SU-DHL-6 (cell line): ENCODE measurements around the gene DCTPP1.

Source experiments
- H2AFZ ChIP-seq: fragments of 200-600 bp; sonication (generic); 2 replicates; pipeline ENCODE4 v1.6.1; 2014; ENCODE audit warnings: low read depth, mild to moderate bottlenecking, moderate library complexity, mixed read lengths, antibody characterized with exemption, low read length; ENCODE audit not compliant: severe bottlenecking
- H3F3A ChIP-seq: fragments of 200-600 bp; shearing (Covaris generic); 2 replicates; pipeline ENCODE4 v1.6.0; 2016; ENCODE audit warnings: antibody characterized with exemption, mild to moderate bottlenecking; ENCODE audit not compliant: insufficient read depth
- H3K27ac ChIP-seq: fragments of 200-600 bp; sonication (generic); 2 replicates; pipeline ENCODE4 v1.5.1; 2016; ENCODE audit warnings: low read depth, mild to moderate bottlenecking, low read length, moderate library complexity, mixed read lengths
- H3K27me3 ChIP-seq: fragments of 200-600 bp; sonication (generic), shearing (Covaris generic); 2 replicates; pipeline ENCODE4 v1.6.0; 2014; ENCODE audit warnings: mild to moderate bottlenecking, low read length
- H3K36me3 ChIP-seq: fragments of 200-600 bp; sonication (generic); 2 replicates; pipeline ENCODE4 v1.6.1; 2014; ENCODE audit warnings: mild to moderate bottlenecking, low read length, mixed read lengths
- H3K4me2 ChIP-seq: fragments of 300-600, 200-600 bp; shearing (Covaris generic), sonication (generic); 2 replicates; pipeline ENCODE4 v1.6.0; 2014; ENCODE audit warnings: low read length, low read depth, mild to moderate bottlenecking; ENCODE audit not compliant: poor library complexity, severe bottlenecking
- H3K4me3 ChIP-seq: fragments of 200-600 bp; sonication (generic); 2 replicates; pipeline ENCODE4 v1.5.1; 2014; ENCODE audit warnings: antibody characterized with exemption, low read length, mild to moderate bottlenecking, mixed read lengths; ENCODE audit not compliant: insufficient read depth, poor library complexity, severe bottlenecking
- H3K79me2 ChIP-seq: fragments of 200-600 bp; sonication (generic); 2 replicates; pipeline ENCODE4 v1.6.1; 2014; ENCODE audit warnings: mild to moderate bottlenecking, low read length, moderate library complexity; ENCODE audit not compliant: insufficient read depth
- H3K9ac ChIP-seq: fragments of 200-600 bp; sonication (generic); 2 replicates; pipeline ENCODE4 v1.7.0; 2014; ENCODE audit warnings: mild to moderate bottlenecking, low read length
- H3K9me2 ChIP-seq: fragments of 200-600 bp; sonication (generic); replicated peaks from 2 replicates; pipeline ENCODE4 v1.6.1; 2014; ENCODE audit warnings: low read length; ENCODE audit not compliant: insufficient read depth
- H3K9me3 ChIP-seq: fragments of 200-600 bp; sonication (generic); 2 replicates; pipeline ENCODE4 v1.6.1; 2014; ENCODE audit warnings: low read length, mixed read lengths; ENCODE audit not compliant: insufficient read depth
- H4K20me1 ChIP-seq: fragments of 200-600 bp; sonication (generic); 2 replicates; pipeline ENCODE4 v1.6.1; 2014; ENCODE audit warnings: low read depth, mild to moderate bottlenecking, antibody characterized with exemption, low read length, moderate library complexity, mixed read lengths
- EZH2phosphoT487 ChIP-seq: fragments of 200-600 bp; sonication (generic), shearing (Covaris generic); conservative IDR thresholded peaks from 2 replicates; pipeline ENCODE4 v1.6.1; 2018; ENCODE audit warnings: mild to moderate bottlenecking, antibody characterized with exemption, low read length, moderate library complexity, mixed read lengths
- TF ChIP-seq, protein P1 (sequence below): fragments of 200-600 bp; sonication (generic); IDR thresholded peaks from one replicate; pipeline ENCODE4 v1.5.1; 2017; ENCODE audit warnings: antibody characterized with exemption, mild to moderate bottlenecking, low read length, moderate library complexity; ENCODE audit not compliant: insufficient read depth, poor library complexity, severe bottlenecking

The DCTPP1 gene

DNA sequence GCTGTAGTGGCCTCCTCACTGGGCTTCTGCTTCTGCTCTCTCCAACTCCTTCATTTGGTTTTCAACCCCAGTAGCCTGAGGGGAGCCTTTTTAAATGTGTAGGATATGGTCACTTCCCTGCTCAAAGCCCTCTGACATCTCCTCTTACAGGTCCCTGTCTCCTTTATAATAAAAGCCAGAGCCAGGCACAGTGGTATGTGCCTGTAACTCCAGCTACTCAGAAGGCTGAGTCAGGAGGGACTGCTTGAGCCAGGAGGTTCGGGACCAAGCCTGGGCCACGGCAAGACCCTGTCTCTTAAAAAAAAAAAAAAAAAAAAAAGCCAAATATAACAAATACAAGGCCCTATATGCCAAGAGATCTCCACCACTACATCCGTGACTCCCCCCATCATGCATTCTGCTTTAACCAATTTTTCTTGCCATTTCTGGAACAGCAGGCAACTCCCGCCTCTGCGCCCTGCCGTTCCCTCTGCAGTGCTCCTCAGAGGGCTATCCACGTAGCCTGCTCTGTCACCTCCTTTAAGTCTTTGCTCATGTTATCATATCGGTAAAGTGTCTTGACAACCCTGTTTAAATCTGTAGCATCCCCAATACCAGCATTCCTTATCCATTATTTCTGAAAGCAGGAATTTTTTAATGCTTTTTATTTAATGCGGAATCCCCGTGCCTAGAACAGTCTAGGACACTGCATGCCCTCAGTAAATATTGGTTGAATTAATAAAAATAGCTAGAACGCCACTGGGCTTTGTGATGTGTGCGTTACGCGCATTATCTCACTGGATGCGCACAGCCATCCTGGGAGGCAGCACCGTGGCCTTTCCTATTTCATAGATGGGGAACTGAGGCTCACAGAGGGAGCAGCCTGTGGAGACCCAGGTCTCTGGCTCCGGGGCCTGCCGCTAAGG, 13.0 kb downstream of the DCTPP1 start:
- Histone ChIP-seq H2AFZ (peak overlapping the region; percentile 29), H3K36me3 (peaks cover 3% of the 10 kb centered on the region; the same call in 1 of the 2 replicates)

GRCh38 chr16:30416047-30416603, 13.7 kb downstream of the DCTPP1 start:
- H3K36me3 ChIP-seq: peaks cover 3% of the 10 kb centered on the region; the same call in 1 of the 2 replicates
- no peaks in the 10 kb centered on the region for H3K27me3 ChIP-seq
- no peaks in the 10 kb centered on the region for H4K20me1 ChIP-seq
- TF ChIP-seq, protein P1, sequence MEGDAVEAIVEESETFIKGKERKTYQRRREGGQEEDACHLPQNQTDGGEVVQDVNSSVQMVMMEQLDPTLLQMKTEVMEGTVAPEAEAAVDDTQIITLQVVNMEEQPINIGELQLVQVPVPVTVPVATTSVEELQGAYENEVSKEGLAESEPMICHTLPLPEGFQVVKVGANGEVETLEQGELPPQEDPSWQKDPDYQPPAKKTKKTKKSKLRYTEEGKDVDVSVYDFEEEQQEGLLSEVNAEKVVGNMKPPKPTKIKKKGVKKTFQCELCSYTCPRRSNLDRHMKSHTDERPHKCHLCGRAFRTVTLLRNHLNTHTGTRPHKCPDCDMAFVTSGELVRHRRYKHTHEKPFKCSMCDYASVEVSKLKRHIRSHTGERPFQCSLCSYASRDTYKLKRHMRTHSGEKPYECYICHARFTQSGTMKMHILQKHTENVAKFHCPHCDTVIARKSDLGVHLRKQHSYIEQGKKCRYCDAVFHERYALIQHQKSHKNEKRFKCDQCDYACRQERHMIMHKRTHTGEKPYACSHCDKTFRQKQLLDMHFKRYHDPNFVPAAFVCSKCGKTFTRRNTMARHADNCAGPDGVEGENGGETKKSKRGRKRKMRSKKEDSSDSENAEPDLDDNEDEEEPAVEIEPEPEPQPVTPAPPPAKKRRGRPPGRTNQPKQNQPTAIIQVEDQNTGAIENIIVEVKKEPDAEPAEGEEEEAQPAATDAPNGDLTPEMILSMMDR: no peak
- TF ChIP-seq EZH2phosphoT487: no peak
- H3K4me3 ChIP-seq: no peak overlapping the region
- H3K27ac ChIP-seq: peak overlapping the region; percentile 16; the same call in 1 of the 2 replicates
- H3F3A ChIP-seq: peaks cover 38% of the 10 kb centered on the region
- H2AFZ ChIP-seq: no peak overlapping the region
- H3K9ac ChIP-seq: no peak overlapping the region
- H3K4me2 ChIP-seq: no peak overlapping the region
- no peaks in the 10 kb centered on the region for H3K9me2 ChIP-seq
- no peaks in the 10 kb centered on the region for H3K9me3 ChIP-seq
- H3K79me2 ChIP-seq: 0 out of 2 replicates have a peak, but pooled peaks cover 4% of the 10 kb centered on the region

More for the DNA sequence above, 13.0 kb downstream of the DCTPP1 start:
- H3K4me2 ChIP-seq: peak overlapping the region; percentile 61
- no peaks in the 10 kb centered on the region for H3K9me3 ChIP-seq
- H3K9ac ChIP-seq: peak overlapping the region; percentile 66
- H3K27me3 ChIP-seq: no peaks in the 10 kb centered on the region
- H3F3A ChIP-seq: peaks cover 38% of the 10 kb centered on the region
- TF ChIP-seq, protein P1: no peak
- no peak for TF ChIP-seq EZH2phosphoT487
- H3K27ac ChIP-seq: peak overlapping the region; percentile 66
- H3K79me2 ChIP-seq: 0 out of 2 replicates have a peak, but pooled peaks cover 4% of the 10 kb centered on the region
- no peaks in the 10 kb centered on the region for H4K20me1 ChIP-seq
- peak overlapping the region; percentile 44 for H3K4me3 ChIP-seq
- H3K9me2 ChIP-seq: no peaks in the 10 kb centered on the region

DNA sequence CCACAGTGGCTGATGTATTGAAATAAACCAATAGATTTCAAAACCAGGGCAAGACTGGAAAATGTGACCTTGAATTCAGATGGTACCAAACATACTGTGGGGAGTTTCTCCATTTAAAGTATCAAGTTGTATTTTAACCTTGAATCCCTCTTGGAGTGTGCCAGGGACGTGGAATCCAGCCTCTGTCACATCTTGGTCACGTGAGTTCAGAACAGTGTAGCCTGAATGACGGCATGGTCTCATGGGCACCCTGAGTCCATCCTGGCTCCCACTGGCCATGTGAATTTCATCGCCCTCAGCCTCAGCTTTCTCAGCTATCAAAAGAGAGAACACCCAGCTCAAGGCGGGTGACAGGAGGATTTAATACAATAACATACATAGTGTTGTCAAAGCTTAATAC, 15.7 kb downstream of the DCTPP1 start:
- no peak overlapping the region for H3K9ac ChIP-seq
- H3F3A ChIP-seq: peaks cover 30% of the 10 kb centered on the region
- H2AFZ ChIP-seq: no peak overlapping the region
- H3K4me3 ChIP-seq: no peak overlapping the region
- no peak overlapping the region for H3K27ac ChIP-seq
- no peaks in the 10 kb centered on the region for H4K20me1 ChIP-seq
- TF ChIP-seq, protein P1: no peak
- TF ChIP-seq EZH2phosphoT487: no peak
- H3K79me2 ChIP-seq: 0 out of 2 replicates have a peak, but pooled peaks cover 4% of the 10 kb centered on the region
- H3K9me2 ChIP-seq: no peaks in the 10 kb centered on the region
- H3K9me3 ChIP-seq: no peaks in the 10 kb centered on the region
- no peak overlapping the region for H3K4me2 ChIP-seq
- no peaks in the 10 kb centered on the region for H3K27me3 ChIP-seq
- peaks cover 3% of the 10 kb centered on the region; the same call in 1 of the 2 replicates for H3K36me3 ChIP-seq
